Measurements from ENCODE around the gene SGSM2.

SGSM2 gene

GRCh38 chr17:2336215-2336851 lies 968 bp upstream of the SGSM2 start, which contains the start of gene TSR1:
TSS of gene TSR1 (minus strand) at chr17:2336457. CDS start at chr17:2336427, 30 bp downstream.
- peaks cover 9% of the 10 kb centered on the region; the same call in 1 of the 2 replicates for H3F3A ChIP-seq (ENCODE audit: control insufficient read depth, insufficient read depth)
- peak within 1 kb of the TSS; percentile 99 for H3K4me2 ChIP-seq (ENCODE audit: low read length)
- TF ChIP-seq CTCF (IDR thresholded peaks at IDR 0.05; ENCODE audit: low read depth, low read length, poor library complexity, severe bottlenecking): peak; percentile 20
- TF ChIP-seq EZH2phosphoT487 (IDR thresholded peaks at IDR 0.05; ENCODE audit: borderline replicate concordance, low read length): no peak
- H3K27me3 ChIP-seq (ENCODE audit: control insufficient read depth, low read length): no peaks in the 10 kb centered on the region
- peak within 1 kb of the TSS; percentile 84 for H3K4me3 ChIP-seq (ENCODE audit: low read length)
- H3K9me2 ChIP-seq (replicated peaks; ENCODE audit: control insufficient read depth, low read length): no peaks in the 10 kb centered on the region
- H3K4me1 ChIP-seq (ENCODE audit: control insufficient read depth, low read length): peaks cover 38% of the 10 kb centered on the region
- peaks cover 48% of the 10 kb centered on the region for H3K36me3 ChIP-seq (ENCODE audit: control insufficient read depth, low read length)
- H3K27ac ChIP-seq (ENCODE audit: low read depth, low read length): peak within 1 kb of the TSS; percentile 60
- H4K20me1 ChIP-seq (ENCODE audit: control insufficient read depth, insufficient read depth, low read depth, low read length): peaks cover 3% of the 10 kb centered on the region
- no peaks in the 10 kb centered on the region for H3K9me3 ChIP-seq (ENCODE audit: control insufficient read depth, insufficient read depth, low read length)
- peaks cover 61% of the 10 kb centered on the region for H3K79me2 ChIP-seq (ENCODE audit: control insufficient read depth, low read length)

- Histone ChIP-seq H3K4me3 (ENCODE audit: low read length) (peak overlapping the region; percentile 84), H3K79me2 (ENCODE audit: control insufficient read depth, low read length) (peaks cover 49% of the 10 kb centered on the region), H3K27me3 (ENCODE audit: control insufficient read depth, low read length) (no peaks in the 10 kb centered on the region), H3K4me2 (ENCODE audit: low read length) (peak overlapping the region; percentile 99), H3K36me3 (ENCODE audit: control insufficient read depth, low read length) (peaks cover 35% of the 10 kb centered on the region), H4K20me1 (ENCODE audit: control insufficient read depth, insufficient read depth, low read depth, low read length) (peaks cover 3% of the 10 kb centered on the region; the same call in 1 of the 2 replicates), H3K4me1 (ENCODE audit: control insufficient read depth, low read length) (peaks cover 36% of the 10 kb centered on the region), H3K9me2 (replicated peaks; ENCODE audit: control insufficient read depth, low read length) (no peaks in the 10 kb centered on the region), H3F3A (ENCODE audit: control insufficient read depth, insufficient read depth) (peaks cover 5% of the 10 kb centered on the region; the same call in 1 of the 2 replicates), H3K27ac (ENCODE audit: low read depth, low read length) (no peak overlapping the region), H3K9me3 (ENCODE audit: control insufficient read depth, insufficient read depth, low read length) (no peaks in the 10 kb centered on the region)
- TF ChIP-seq EZH2phosphoT487 (IDR thresholded peaks at IDR 0.05; ENCODE audit: borderline replicate concordance, low read length) (no peak), CTCF (IDR thresholded peaks at IDR 0.05; ENCODE audit: low read depth, low read length, poor library complexity, severe bottlenecking) (no peak)
Observed at GRCh38 chr17:2337544-2338314, 428 bp downstream of the SGSM2 start.

- Histone ChIP-seq H4K20me1 (ENCODE audit: control insufficient read depth, insufficient read depth, low read depth, low read length) (peaks cover 3% of the 10 kb centered on the region; the same call in 1 of the 2 replicates), H3K27me3 (ENCODE audit: control insufficient read depth, low read length) (no peaks in the 10 kb centered on the region)
- TF ChIP-seq CTCF (IDR thresholded peaks at IDR 0.05; ENCODE audit: low read depth, low read length, poor library complexity, severe bottlenecking) (no peak), EZH2phosphoT487 (IDR thresholded peaks at IDR 0.05; ENCODE audit: borderline replicate concordance, low read length) (no peak)
Observed at GRCh38 chr17:2338315-2338657, 985 bp downstream of the SGSM2 start.

More at GRCh38 chr17:2338315-2338657, 985 bp downstream of the SGSM2 start:
- H3K4me1 ChIP-seq (ENCODE audit: control insufficient read depth, low read length): peaks cover 35% of the 10 kb centered on the region
- H3K9me3 ChIP-seq (ENCODE audit: control insufficient read depth, insufficient read depth, low read length): no peaks in the 10 kb centered on the region
- no peaks in the 10 kb centered on the region for H3K9me2 ChIP-seq (replicated peaks; ENCODE audit: control insufficient read depth, low read length)
- peaks cover 29% of the 10 kb centered on the region for H3K36me3 ChIP-seq (ENCODE audit: control insufficient read depth, low read length)
- peak overlapping the region; percentile 99 for H3K4me2 ChIP-seq (ENCODE audit: low read length)
- H3K27ac ChIP-seq (ENCODE audit: low read depth, low read length): no peak overlapping the region
- H3K79me2 ChIP-seq (ENCODE audit: control insufficient read depth, low read length): peaks cover 44% of the 10 kb centered on the region
- peaks cover 5% of the 10 kb centered on the region; the same call in 1 of the 2 replicates for H3F3A ChIP-seq (ENCODE audit: control insufficient read depth, insufficient read depth)
- H3K4me3 ChIP-seq (ENCODE audit: low read length): peak overlapping the region; percentile 84
